ENCODE results near the gene STRN3.
"Not testable (repeated sequence)": the region's sequence is repeated elsewhere in the genome, so short reads cannot be mapped to it uniquely, and the experiment has no call there.

The STRN3 gene

GRCh38 chr14:31026077-31026449 lies at the start of gene STRN3:
Gene STRN3, minus strand, starts transcription at chr14:31026379. Its CDS starts 194 bp downstream, at chr14:31026185.
- CTCF ChIA-PET: interaction anchor here (0.7 to 1.4 kb wide), 7 partner anchors 10 to 404 kb away, joined by 3 to 5 read pairs (median 4); partner anchors contain the start of gene SCFD1
- no peak for TF ChIP-seq CTCF (IDR thresholded peaks at IDR 0.05; ENCODE audit: control extremely low read depth, extremely low read depth, low read depth, missing control alignments)
- POLR2A ChIA-PET: interaction anchor here (0.9 to 1.5 kb wide), 5 partner anchors 8 to 177 kb away, joined by 3 to 4 read pairs (median 3); no protein-coding TSS in a partner anchor
- no peak for DNase-seq (ENCODE audit: extremely low spot score)

- ChIA-PET POLR2A (no interaction called here), CTCF (no interaction called here)
Measured at GRCh38 chr14:31075144-31075543, 49.0 kb upstream of the STRN3 start.

DNA sequence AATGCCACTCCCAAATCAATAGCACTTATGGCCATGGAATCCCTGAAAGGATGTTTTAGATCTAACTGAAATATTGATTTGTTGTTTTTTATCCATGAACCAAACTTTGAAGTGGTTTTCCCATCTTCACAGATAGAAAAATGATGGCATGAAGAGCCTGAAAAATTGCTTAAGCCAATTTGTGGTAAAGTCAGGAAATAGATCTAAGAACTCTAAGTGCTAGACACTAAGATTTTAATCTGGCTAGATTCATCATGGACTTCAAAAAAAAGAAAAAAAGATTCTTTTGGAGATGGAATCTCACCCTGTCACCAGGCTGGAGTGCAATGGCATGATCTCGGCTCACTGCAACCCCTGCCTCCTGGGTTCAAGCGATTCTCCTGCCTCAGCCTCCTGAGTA lies 45.0 kb upstream of the STRN3 start:
- DNase-seq (ENCODE audit: extremely low spot score): no peak
- no peak for TF ChIP-seq CTCF (IDR thresholded peaks at IDR 0.05; ENCODE audit: control extremely low read depth, extremely low read depth, low read depth, missing control alignments)
- POLR2A ChIA-PET: no interaction called here
- CTCF ChIA-PET: interaction anchor here (1.3 to 1.8 kb wide), 3 partner anchors 9 to 88 kb away, joined by 3 to 5 read pairs (median 4); no protein-coding TSS in a partner anchor

More at GRCh38 chr14:31075144-31075543, 49.0 kb upstream of the STRN3 start:
- no peak for DNase-seq (ENCODE audit: extremely low spot score)
- no peak for TF ChIP-seq CTCF (IDR thresholded peaks at IDR 0.05; ENCODE audit: control extremely low read depth, extremely low read depth, low read depth, missing control alignments)

GRCh38 chr14:31070431-31070830 lies 44.3 kb upstream of the STRN3 start:
- no peak for DNase-seq (ENCODE audit: extremely low spot score)
- no peak for TF ChIP-seq CTCF (IDR thresholded peaks at IDR 0.05; ENCODE audit: control extremely low read depth, extremely low read depth, low read depth, missing control alignments)
- POLR2A ChIA-PET: no interaction called here
- CTCF ChIA-PET: interaction anchor here (0.8 to 2.7 kb wide), 6 partner anchors 8 to 87 kb away, joined by 3 to 11 read pairs (median 4); no protein-coding TSS in a partner anchor

GRCh38 chr14:31069343-31069742 lies 43.2 kb upstream of the STRN3 start:
- DNase-seq (ENCODE audit: extremely low spot score): no peak
- POLR2A ChIA-PET: no interaction called here
- TF ChIP-seq CTCF (IDR thresholded peaks at IDR 0.05; ENCODE audit: control extremely low read depth, extremely low read depth, low read depth, missing control alignments): no peak
- CTCF ChIA-PET: interaction anchor here (0.8 to 2.7 kb wide), 4 partner anchors 10 to 15 kb away, joined by 3 to 11 read pairs (median 4); no protein-coding TSS in a partner anchor

DNA sequence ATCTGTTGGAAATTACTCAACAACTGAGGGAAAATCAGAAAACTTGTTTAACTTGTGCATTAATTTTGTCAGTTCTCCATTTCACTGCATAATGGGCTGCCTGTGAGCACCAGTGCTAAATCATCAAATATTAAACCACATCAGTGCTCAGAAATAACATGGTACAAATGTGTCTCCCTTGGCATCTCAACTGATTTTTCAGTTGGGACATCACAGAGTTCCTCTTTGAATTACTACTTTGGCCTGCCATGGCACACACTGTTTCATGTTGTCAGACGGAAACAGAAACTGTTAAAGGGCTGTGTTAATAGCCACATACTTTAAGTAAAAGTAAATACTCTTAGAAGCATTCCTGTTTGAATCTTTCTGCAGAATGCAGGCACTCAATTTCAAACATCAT lies 42.1 kb upstream of the STRN3 start:
- DNase-seq (ENCODE audit: extremely low spot score): peak; percentile 36

DNA sequence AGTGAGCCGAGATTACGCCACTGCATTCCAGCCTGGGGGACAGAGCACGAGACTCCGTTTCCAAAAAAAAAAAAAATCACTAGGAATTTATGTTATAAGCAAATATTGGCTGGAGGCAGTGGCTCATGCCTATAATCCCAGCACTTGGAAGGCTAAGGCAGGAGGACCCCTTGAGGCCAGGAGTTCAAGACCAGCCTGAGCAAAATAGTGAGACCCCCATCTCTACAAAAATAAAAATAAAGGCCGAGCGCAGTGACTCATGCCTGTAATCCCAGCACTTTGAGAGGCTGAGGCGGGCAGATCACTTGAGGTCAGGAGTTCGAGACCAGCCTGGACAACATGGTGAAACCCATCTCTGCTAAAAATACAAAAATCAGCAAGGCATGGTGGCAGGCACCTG lies 36.7 kb upstream of the STRN3 start:
- CTCF ChIA-PET: interaction anchor here (1.3 to 1.8 kb wide), 2 partner anchors 8 to 20 kb away, joined by 3 to 5 read pairs; no protein-coding TSS in a partner anchor
- DNase-seq (ENCODE audit: extremely low spot score); POLR2A ChIA-PET: not testable (repeated sequence)

More for the DNA sequence above, 42.1 kb upstream of the STRN3 start:
- ChIA-PET POLR2A (no interaction called here), CTCF (interaction anchor here (1.0 to 2.7 kb wide), 3 partner anchors 11 to 32 kb away, joined by 3 to 11 read pairs (median 3); no protein-coding TSS in a partner anchor)
- TF ChIP-seq CTCF (IDR thresholded peaks at IDR 0.05; ENCODE audit: control extremely low read depth, extremely low read depth, low read depth, missing control alignments): no peak

All from GM10248 (cell line).